IMR-90 (cell line): Measurements from ENCODE around the gene AGFG1. TPM values are rescaled to one million over a fixed set of nuclear protein-coding genes. Genes with fewer than 3 reads are reported as not detected.
A peak's percentile ranks its signal among the peaks of the same experiment; 100 is the strongest.

Experiments used
- ATAC-seq: fragments of 200-7000 bp; cut with Tn5 transposase; 2 replicates; pipeline ENCODE4 v1.9.1; 2020; ENCODE audit warnings: low read depth, mild to moderate bottlenecking, moderate library complexity
- BruUV-seq: library from RNA; stranded (reverse); fragments of 400-500 nt; replicated peaks from 2 replicates; lab custom pipeline; 2021; lab: Mats Ljungman, UMichigan
- CTCF ChIA-PET: fragments of 300-600 bp; formaldehyde crosslinking; extraction: SDS; loops from one replicate; lab custom pipeline; 2021; ENCODE audit warnings: antibody characterized with exemption; lab: Yijun Ruan, JAX
- POLR2A ChIA-PET: fragments of 300-600 bp; sonication (Branson Sonifier 250); formaldehyde crosslinking; loops from one replicate; lab custom pipeline; 2022; ENCODE audit warnings: antibody characterized with exemption; ENCODE audit not compliant: unreplicated experiment; lab: Charles Lee
- DNase-seq: peaks from one replicate; pipeline ENCODE4 v3.0.0; 2013
- H2AFZ ChIP-seq: replicated peaks from 2 replicates; pipeline ENCODE3; 2013; ENCODE audit warnings: low read length, mild to moderate bottlenecking; ENCODE audit not compliant: poor library complexity
- H2AK5ac ChIP-seq: 2 replicates; pipeline ENCODE4 v1.6.1; 2013; ENCODE audit warnings: low read depth, low read length, inconsistent platforms
- H2AK9ac ChIP-seq: replicated peaks from 2 replicates; pipeline ENCODE3; 2013; ENCODE audit warnings: mild to moderate bottlenecking, low read depth, low read length, moderate library complexity; ENCODE audit not compliant: poor library complexity
- H2BK120ac ChIP-seq: 2 replicates; pipeline ENCODE4 v1.6.1; 2013; ENCODE audit warnings: low read depth, low read length, inconsistent platforms
- H2BK15ac ChIP-seq: 3 replicates; pipeline ENCODE4 v1.6.1; 2013; ENCODE audit warnings: low read depth, low read length, inconsistent platforms
- H2BK20ac ChIP-seq: 2 replicates; pipeline ENCODE4 v1.6.1; 2013; ENCODE audit warnings: low read depth, mild to moderate bottlenecking, inconsistent platforms, low read length, moderate library complexity
- H2BK5ac ChIP-seq: 2 replicates; pipeline ENCODE4 v1.6.1; 2013; ENCODE audit warnings: mild to moderate bottlenecking, low read depth, low read length, inconsistent platforms; ENCODE audit not compliant: poor library complexity, severe bottlenecking
- H3K14ac ChIP-seq: replicated peaks from 2 replicates; pipeline ENCODE4 v1.6.1; 2013; ENCODE audit warnings: low read depth, low read length, inconsistent platforms
- H3K18ac ChIP-seq: 2 replicates; pipeline ENCODE4 v1.6.1; 2013; ENCODE audit warnings: low read depth, low read length, control low read depth
- H3K23ac ChIP-seq: 2 replicates; pipeline ENCODE4 v1.6.1; 2013; ENCODE audit warnings: low read depth, low read length, inconsistent platforms
- H3K27ac ChIP-seq: 2 replicates; pipeline ENCODE4 v1.5.1; 2013; ENCODE audit warnings: mild to moderate bottlenecking, control low read depth, low read length; ENCODE audit not compliant: insufficient read depth
- H3K27me3 ChIP-seq: 2 replicates; pipeline ENCODE4 v1.6.1; 2013; ENCODE audit warnings: low read length; ENCODE audit not compliant: control insufficient read depth, insufficient read depth
- H3K36me3 ChIP-seq: 2 replicates; pipeline ENCODE4 v1.6.1; 2013; ENCODE audit warnings: low read length, mixed read lengths; ENCODE audit not compliant: control insufficient read depth, insufficient read depth
- H3K4ac ChIP-seq: 2 replicates; pipeline ENCODE4 v1.6.1; 2013; ENCODE audit warnings: low read depth, low read length, inconsistent platforms
- H3K4me1 ChIP-seq: 2 replicates; pipeline ENCODE4 v1.6.1; 2013; ENCODE audit warnings: low read length, mixed read lengths; ENCODE audit not compliant: control insufficient read depth, insufficient read depth
- H3K4me2 ChIP-seq: 2 replicates; pipeline ENCODE4 v1.6.1; 2013; ENCODE audit warnings: low read depth, mild to moderate bottlenecking, control low read depth, low read length, moderate library complexity
- H3K4me3 ChIP-seq: 2 replicates; pipeline ENCODE4 v1.5.1; 2013; ENCODE audit warnings: low read depth, mild to moderate bottlenecking, control low read depth, low read length, moderate library complexity; ENCODE audit not compliant: insufficient read depth
- H3K56ac ChIP-seq: 2 replicates; pipeline ENCODE4 v1.6.1; 2013; ENCODE audit warnings: low read length, inconsistent platforms; ENCODE audit not compliant: insufficient read depth; ENCODE audit errors: extremely low read depth
- H3K79me1 ChIP-seq, 2 experiments: 2 replicates each; pipeline ENCODE4 v1.6.1; 2013; ENCODE audit warnings: low read length in 2 of 2, inconsistent platforms in 1 of 2, low read depth in 1 of 2
- H3K9ac ChIP-seq: 2 replicates; pipeline ENCODE4 v1.6.1; 2013; ENCODE audit warnings: low read depth, low read length, control low read depth
- H3K9me1 ChIP-seq: 2 replicates; pipeline ENCODE4 v1.6.1; 2013; ENCODE audit warnings: low read length, inconsistent platforms; ENCODE audit not compliant: insufficient read depth
- H3K9me3 ChIP-seq: 2 replicates; pipeline ENCODE4 v1.6.1; 2013; ENCODE audit warnings: low read length; ENCODE audit not compliant: control insufficient read depth, insufficient read depth
- H4K20me1 ChIP-seq: 2 replicates; pipeline ENCODE4 v1.6.1; 2013; ENCODE audit warnings: low read length, inconsistent platforms; ENCODE audit not compliant: insufficient read depth
- H4K5ac ChIP-seq: 2 replicates; pipeline ENCODE4 v1.6.1; 2013; ENCODE audit warnings: mild to moderate bottlenecking, low read depth, low read length, control low read depth
- H4K8ac ChIP-seq, 2 experiments: 2 replicates each; pipeline ENCODE4 v1.6.1; 2013; ENCODE audit warnings: low read depth in 2 of 2, low read length in 2 of 2, control low read depth in 1 of 2, inconsistent platforms in 1 of 2
- H4K91ac ChIP-seq: 2 replicates; pipeline ENCODE4 v1.6.1; 2013; ENCODE audit warnings: low read depth, low read length, inconsistent platforms; ENCODE audit not compliant: insufficient read depth
- FOS ChIP-seq: fragments of 150-350 bp; IDR thresholded peaks from 2 replicates; pipeline ENCODE4 v1.6.1; 2016; ENCODE audit warnings: low read depth, low read length
- MAFK ChIP-seq: IDR thresholded peaks from 2 replicates; pipeline ENCODE4 v1.6.1; 2012; ENCODE audit warnings: low read depth, low read length, improper control_type of control experiment
- RAD21 ChIP-seq: IDR thresholded peaks from 2 replicates; pipeline ENCODE4 v1.6.1; 2012; ENCODE audit warnings: low read length, improper control_type of control experiment
- RFX5 ChIP-seq: IDR thresholded peaks from 2 replicates; pipeline ENCODE4 v1.8.0; 2012; ENCODE audit warnings: low read depth, mild to moderate bottlenecking, low read length, moderate library complexity
- SMC3 ChIP-seq: fragments of 150-350 bp; IDR thresholded peaks from 2 replicates; pipeline ENCODE4 v1.6.1; 2016; ENCODE audit warnings: low read depth, mild to moderate bottlenecking, antibody characterized with exemption, low read length, moderate library complexity
- WGBS, 2 experiments: methylation state at CpG; one replicate each; pipeline versions ENCODE4 v1.1.5 to v1.1.7; 2013; ENCODE audit warnings: missing lambda C conversion rate in 2 of 2; ENCODE audit not compliant: insufficient read length in 1 of 2; ENCODE audit errors: extremely low coverage in 2 of 2; 5-methylcytosine and 5-hydroxymethylcytosine counted together
- dilution Hi-C: fragments of 300-500 bp; cut with HindIII; formaldehyde crosslinking; loops from one replicate; pipeline ENCODE4 v1.14.3; 2018; ENCODE audit warnings: low sequenced_read_pairs; ENCODE audit not compliant: unreplicated experiment
- in situ Hi-C: fragments of 300-500 bp; cut with MboI; formaldehyde crosslinking; loops from 3 replicates; pipeline ENCODE4 v1.14.3; 2019; ENCODE audit warnings: low sequenced_read_pairs, inconsistent platforms, mixed read lengths
- intact Hi-C: fragments of 100-400 bp; cut with micrococcal nuclease; formaldehyde crosslinking; loops from 2 replicates; pipeline ENCODE4 v1.10.0; 2022
- polyA plus RNA-seq, 3 experiments: library from polyadenylated mRNA; depleted of rRNA; stranded (reverse); fragments of >200 nt; gene quantifications; 2 replicates each; pipeline ENCODE4 v1.2.3, GENCODE V29; 2012; ENCODE audit warnings: low replicate concordance in 1 of 3
- total RNA-seq: library from RNA; depleted of rRNA; stranded (reverse); fragments of >200 nt; gene quantifications from 2 replicates; pipeline ENCODE4 v1.2.3, GENCODE V29; 2012

The AGFG1 gene
- total and polyA plus RNA-seq, 2 of the 4 experiments (the other 2 are of a cell fraction), result 58.4 to 126 TPM

- no peak overlapping the region for H3K4me2 ChIP-seq
- WGBS, 2 experiments, result no CpG with 5 or more reads among the region's 1 CpG
Measured at GRCh38 chr2:227513113-227513512, 41.2 kb downstream of the AGFG1 start.

More at GRCh38 chr2:227513113-227513512, 41.2 kb downstream of the AGFG1 start:
- no peak overlapping the region for H3K4ac ChIP-seq
- H3K56ac ChIP-seq, result no peak overlapping the region
- H3K27me3 ChIP-seq, result no peaks in the 10 kb centered on the region
- intact Hi-C loops, result loop anchor here (2.0 to 5.0 kb wide), 3 partner anchors 32 to 106 kb away; partner anchors contain the start of gene AGFG1
- H4K91ac ChIP-seq, result no peak overlapping the region
- no peak overlapping the region for H2BK5ac ChIP-seq
- ATAC-seq, result peak; percentile 50
- H3K18ac ChIP-seq, result no peak overlapping the region
- H3K27ac ChIP-seq, result no peak overlapping the region
- H3K4me1 ChIP-seq, result peaks cover 22% of the 10 kb centered on the region
- no TSS peak for BruUV-seq
- no peak overlapping the region for H2AK9ac ChIP-seq
- POLR2A ChIA-PET, result no interaction called here
- no peaks in the 10 kb centered on the region for H3K36me3 ChIP-seq
- TF ChIP-seq FOS (no peak), SMC3 (no peak), RFX5 (no peak), RAD21 (no peak), MAFK (no peak)
- no peak overlapping the region for H2AK5ac ChIP-seq
- H3K9ac ChIP-seq, result no peak overlapping the region
- no peaks in the 10 kb centered on the region for H3K9me3 ChIP-seq
- H3K9me1 ChIP-seq, result peaks cover 13% of the 10 kb centered on the region
- dilution Hi-C loops, result no loop called here
- no peak overlapping the region for H3K23ac ChIP-seq
- no peak overlapping the region for H2BK120ac ChIP-seq
- CTCF ChIA-PET, result no interaction called here
- peak; percentile 39 for DNase-seq
- no peak overlapping the region for H3K14ac ChIP-seq
- H3K79me1 ChIP-seq, result peaks cover 16 to 67% of the 10 kb centered on the region in 2 experiments
- H4K8ac ChIP-seq, result no peak overlapping the region
- no peak overlapping the region for H4K5ac ChIP-seq
- no peak overlapping the region for H2BK15ac ChIP-seq
- H2AFZ ChIP-seq, result no peak overlapping the region
- H4K20me1 ChIP-seq, result peaks cover 86% of the 10 kb centered on the region
- in situ Hi-C loops, result no loop called here
- H3K4me3 ChIP-seq, result no peak overlapping the region
- no peak overlapping the region for H2BK20ac ChIP-seq
